HTR-8/SVneo (cell line): ENCODE data around the gene HLA-DPA1.
A peak's percentile ranks its signal among the peaks of the same experiment; 100 is the strongest.
"Not testable (repeated sequence)": the region's sequence is repeated elsewhere in the genome, so short reads cannot be mapped to it uniquely, and the experiment has no call there.

Experiments
- DNase-seq: peaks from one replicate; pipeline ENCODE4 v3.0.0; 2011; ENCODE audit warnings: low spot score, mixed read lengths; ENCODE audit not compliant: insufficient read length
- FAIRE-seq: peaks from 2 replicates; lab custom pipeline; 2011; peaks lifted over from hg19 to GRCh38; lab: Jason Lieb, UNC

The HLA-DPA1 gene

DNA sequence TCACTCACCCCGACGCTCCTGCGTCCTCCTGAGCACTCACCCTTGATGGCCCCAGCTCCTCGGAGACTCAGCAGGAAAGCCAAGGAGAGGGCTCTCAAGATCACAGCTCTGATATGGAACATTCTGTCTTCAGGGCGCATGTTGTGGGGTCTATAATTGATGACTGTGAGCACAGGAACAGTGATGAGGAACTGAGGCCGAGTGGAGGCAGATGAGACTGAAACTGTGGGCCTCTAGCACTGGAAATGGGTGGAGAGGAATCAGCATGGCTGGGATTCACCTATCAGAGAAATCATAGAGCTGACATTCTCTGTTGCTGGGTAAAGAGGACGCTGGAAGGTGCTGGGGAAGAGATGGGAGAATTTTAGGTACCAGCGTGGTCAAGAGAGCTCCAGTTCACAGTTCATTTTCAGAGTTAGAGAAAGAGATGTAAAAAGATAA is at the start of gene HLA-DPA1:
TSS of gene HLA-DPA1 (minus strand) at position 219 of the 441 bp plus-strand sequence.
- no peak for DNase-seq
- FAIRE-seq = no peak

DNA sequence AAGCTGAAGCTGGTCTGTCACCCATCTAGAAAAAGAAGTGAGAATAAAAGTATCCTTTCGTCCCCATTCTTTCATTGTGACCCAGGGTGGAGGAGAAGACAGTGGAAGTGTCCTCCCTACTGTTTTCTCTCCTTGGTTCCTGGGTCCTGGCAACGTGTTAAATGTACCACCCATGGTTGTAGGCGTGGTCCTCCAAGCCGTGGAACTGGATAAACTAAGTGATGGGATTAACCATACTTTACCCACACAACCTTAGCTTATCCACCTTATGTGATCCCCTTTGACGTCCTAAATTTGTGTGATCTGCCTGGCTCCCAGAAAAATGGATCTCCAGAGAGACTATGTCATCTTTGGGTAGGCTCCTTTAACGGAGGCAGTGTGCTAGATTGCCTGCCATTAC is 49.7 kb upstream of the HLA-DPA1 start:
- FAIRE-seq (no peak), DNase-seq (no peak)

DNA sequence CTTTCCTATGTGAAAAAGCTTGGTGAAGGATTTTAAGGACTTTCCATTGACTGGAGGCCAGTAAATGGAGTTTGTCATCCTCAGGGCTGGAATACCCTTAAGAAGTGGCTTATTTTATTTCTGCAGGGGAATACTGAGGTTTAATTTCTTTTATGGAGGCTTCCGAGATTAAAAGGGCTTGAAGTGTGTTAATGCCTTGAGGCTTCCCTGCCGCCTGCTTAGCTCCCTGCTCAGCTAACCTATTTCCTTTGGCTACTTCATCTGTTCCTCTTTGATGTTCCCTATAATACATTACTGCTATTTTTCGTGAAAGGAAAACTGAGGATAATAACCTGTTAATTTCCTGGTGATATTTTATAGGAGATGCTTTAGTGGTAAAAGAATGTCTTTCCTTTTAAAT is 46.6 kb upstream of the HLA-DPA1 start:
- DNase-seq (no peak), FAIRE-seq (no peak)

DNA sequence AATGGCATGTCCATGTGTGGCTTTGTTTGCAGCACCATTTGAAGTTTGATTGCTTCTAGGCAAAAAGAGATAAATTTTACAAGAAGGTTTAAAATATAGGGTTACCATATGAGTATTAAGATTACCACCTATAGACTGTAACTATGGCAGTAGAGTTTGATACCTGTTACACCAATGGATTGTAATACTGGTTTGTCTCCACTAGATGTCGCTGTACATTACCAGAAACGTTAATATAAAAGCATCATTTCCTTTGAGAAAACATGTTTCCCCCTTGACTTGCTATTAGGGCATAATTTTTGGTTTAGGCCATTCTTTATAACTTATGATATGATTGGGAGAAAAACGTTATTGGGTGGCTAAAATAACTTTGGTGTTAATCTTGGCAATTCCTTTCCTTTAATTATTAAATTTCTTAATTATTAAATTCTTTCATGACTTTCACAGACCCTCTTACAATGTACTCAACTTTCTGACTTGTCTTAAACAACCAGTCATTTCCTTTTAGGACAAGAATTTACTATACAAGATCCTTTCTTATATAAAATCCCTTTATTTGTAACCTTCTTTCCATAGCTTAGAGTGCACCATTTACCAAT is 45.2 kb upstream of the HLA-DPA1 start:
- DNase-seq = peak; percentile 15
- no peak for FAIRE-seq

DNA sequence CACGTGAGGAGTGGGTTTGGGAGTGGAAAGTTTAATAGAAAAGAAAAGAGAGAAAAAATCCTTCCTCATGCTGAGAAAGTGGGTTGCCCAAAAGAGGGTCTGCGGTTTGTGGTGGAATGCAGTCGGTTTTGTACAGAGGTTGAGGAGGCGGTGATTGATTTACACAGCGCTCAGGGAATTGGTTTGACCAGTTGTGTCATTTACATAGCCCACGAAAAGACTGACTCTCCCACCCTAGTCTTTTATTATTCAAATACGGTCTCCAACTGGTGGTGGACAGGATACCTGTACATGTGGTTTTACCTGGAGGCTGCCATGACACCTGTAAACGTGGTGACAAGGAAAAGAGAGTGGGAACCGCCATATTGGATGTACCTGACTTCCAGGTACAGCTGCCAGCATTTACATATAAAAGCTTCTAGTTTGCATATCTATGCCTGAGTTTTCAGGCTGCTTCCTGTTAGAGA is 44.4 kb upstream of the HLA-DPA1 start:
- FAIRE-seq (no peak), DNase-seq (no peak)

DNA sequence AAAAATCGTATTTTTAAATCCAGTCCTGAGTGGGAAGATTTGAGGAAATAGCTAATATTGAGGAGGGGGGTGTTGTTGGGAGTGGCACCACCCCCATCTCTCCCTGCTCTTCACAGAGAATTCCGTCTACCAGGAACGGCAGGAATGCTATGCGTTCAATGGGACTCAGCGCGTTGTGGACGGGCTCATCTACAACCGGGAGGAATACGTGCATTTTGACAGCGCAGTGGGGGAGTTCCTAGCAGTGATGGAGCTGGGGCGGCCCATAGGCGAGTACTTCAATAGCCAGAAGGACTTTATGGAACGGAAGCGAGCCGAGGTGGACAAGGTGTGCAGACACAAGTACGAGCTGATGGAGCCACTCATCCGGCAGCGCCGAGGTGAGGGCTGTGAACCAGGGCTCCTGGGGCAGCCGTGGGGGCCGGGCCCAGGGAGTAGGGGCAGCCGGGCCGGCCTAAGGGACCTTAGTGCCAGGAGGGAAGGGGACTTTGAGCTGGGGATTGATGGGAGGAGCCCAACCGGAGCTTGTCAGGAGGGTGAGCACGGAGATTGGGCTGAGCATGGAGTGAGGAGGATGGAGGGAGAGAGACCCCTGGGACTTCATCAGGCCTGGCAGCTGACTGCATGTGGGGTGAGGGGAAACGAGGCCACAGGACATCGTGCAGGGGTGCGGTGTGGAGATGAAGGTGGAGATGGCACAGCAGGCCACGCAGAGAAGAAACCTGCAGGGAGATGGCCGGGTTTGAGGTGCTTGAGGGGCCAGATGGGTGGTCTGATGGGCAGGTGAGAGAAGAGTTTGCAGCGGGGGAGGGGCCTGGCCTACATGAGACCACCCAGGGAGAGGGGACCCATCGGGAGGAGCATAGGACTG is 43.6 kb upstream of the HLA-DPA1 start:
- DNase-seq = no peak
- FAIRE-seq = no peak

DNA sequence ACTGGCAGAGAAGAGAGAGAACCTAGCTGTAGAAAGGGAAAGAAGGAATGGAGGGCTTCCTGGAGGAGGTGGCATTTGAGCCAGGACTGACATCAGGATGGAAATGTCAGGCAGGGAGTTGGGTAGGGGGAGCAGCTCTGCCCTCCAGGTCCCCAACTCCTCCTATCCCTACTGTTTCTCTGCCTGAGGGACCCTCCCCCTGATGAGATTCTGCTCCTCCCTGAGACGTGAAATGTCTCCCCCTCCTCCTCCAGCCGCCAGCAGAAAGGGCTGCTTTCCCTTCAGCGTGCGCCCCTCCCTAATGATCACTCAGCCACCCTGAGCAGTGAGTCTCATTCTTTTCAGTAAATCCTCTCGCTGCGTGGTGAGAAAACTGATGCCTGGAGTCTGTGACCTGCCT is 43.0 kb upstream of the HLA-DPA1 start:
- FAIRE-seq (no peak), DNase-seq (no peak)

DNA sequence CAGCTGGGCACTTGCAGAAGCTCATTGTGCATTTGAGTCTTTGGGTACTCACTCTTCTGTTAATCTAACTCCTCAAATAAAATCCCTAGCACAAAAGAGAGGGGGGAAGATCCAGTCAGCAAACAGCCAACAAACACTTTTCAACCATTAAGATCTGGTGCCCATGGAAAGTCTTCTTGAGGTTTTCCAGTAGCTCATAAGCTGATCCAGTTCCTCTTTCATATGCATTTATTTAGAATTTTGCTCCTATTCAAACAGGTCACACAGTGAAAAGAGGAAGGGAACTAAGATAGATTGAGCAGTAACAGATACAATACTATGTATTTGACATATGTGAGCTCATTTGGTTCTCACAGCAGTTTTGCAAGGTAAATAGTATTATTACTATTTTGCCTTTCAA is 41.0 kb upstream of the HLA-DPA1 start:
- FAIRE-seq (no peak), DNase-seq (no peak)

DNA sequence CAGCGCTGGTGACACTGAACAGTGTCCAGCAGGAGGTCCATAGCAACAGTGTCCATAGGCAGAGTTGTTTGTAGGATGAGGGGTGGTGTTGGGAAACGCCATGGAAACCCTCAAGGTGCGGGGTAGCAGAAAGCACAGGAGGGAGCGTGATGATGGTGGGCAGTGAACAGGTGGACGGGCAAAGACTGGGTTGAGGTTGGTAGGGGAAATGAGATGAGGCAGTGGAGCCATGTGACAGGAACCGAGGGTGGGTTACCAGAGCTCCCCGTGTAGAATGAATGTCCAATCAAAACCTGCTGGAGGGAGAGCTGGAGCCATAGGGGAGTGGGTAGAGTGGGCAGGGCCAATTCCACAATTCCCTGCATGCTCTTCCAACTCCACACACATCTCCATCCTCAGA is 40.3 kb upstream of the HLA-DPA1 start:
- no peak for DNase-seq
- FAIRE-seq = no peak

DNA sequence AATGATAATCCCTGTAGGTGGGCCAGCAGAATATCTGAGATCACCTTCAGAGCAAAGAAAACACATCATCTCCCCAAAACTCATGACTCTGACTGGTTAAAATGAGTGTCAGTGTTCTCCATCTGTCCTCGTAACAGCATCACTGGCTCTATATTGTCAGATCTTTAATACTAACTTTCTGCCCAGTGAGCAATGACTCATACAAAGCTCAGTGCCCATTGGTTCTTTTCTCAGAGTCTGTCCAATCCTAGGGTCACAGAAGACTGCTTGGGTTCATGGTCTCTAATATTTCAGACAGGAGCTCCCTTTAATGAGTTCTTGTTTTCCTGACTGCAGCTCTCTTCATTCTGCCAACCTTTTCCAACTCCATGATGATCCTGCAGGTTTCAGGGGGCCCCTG is 38.7 kb upstream of the HLA-DPA1 start:
- peak; percentile 42 for FAIRE-seq

DNA sequence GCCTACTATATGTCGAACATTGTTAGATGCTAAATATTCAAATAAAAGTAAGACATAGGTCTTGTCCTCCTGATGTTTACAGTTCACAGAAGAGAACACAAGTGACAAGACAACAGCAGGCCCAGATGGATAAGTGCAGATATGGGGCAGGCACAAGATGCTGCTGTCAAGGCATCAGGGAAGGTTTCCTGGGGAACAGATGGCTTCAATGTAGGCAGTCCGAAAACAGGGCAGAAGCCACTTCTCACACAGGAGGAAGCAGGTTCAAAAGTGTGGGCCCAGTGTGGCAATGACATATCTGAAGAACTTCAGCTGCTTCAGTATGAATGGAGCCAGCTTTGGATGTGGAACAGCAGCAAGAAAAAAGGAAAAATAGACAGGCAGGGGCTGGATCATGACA is 34.9 kb upstream of the HLA-DPA1 start:
- DNase-seq (no peak), FAIRE-seq (no peak)

More for the DNA sequence above, 38.7 kb upstream of the HLA-DPA1 start:
- DNase-seq = peak; percentile 72

DNA sequence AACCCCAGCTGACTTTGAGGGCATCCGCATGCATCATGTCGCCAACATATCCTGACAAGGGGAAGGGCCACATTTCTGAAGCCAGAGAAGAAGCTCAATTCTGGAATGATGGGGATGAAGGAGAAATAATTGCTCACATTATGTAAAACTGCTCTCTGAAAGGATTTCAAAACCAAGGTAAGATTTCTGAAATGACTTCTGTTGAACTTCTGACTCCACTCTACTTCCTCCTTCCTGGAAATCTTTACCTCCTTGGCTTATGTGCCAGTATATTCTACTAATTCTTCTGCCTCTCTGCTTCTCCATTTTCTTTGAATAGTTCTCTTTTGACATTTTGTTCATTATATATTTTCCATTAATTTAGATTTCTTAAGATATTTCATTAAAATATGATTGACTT is 34.2 kb upstream of the HLA-DPA1 start:
- DNase-seq (no peak), FAIRE-seq (no peak)

DNA sequence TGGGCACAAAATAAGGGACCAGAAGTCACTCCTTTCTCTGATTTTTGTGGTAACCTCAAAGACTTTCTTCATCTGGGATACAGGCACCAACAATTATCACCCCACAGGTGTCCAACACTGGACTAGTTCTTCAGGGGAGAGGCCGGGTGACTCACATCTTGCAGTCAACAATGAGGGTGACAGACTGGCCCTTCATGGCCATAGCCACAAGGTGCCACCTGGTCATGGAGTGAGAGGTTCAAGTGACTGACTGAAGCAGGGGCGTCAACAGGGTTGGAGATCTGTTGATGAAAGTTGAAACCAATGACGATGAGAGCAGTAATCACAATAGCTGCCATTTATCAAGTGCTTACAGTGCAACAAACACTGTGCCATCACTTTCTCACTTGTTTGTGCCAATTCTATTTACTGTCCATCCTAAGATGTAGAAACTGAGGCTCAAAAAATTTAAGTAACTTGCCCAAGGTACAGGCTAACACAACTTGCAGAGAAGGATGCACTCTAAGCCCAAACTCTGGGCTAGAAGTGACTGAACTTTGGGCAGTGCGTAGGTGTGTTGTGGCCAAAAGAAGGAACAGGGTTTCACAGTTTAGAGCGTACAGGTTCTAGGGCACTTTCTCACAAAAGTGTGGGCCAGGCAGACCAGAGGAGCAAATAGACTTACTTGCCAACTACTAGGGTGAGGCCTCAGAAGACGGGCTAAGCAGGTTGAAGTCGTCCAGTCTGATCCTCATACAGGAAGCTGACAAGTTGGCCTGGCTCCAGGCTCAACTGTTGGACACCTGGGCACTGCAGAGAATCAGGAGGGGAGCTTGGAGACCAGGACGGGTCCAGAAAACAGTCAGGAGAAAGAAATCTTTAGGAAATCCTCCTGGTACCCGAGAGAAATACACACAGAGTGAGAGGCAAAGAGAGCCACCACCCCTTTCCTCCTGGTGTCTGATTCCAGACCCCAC is 32.7 kb upstream of the HLA-DPA1 start:
- DNase-seq (no peak), FAIRE-seq (no peak)

DNA sequence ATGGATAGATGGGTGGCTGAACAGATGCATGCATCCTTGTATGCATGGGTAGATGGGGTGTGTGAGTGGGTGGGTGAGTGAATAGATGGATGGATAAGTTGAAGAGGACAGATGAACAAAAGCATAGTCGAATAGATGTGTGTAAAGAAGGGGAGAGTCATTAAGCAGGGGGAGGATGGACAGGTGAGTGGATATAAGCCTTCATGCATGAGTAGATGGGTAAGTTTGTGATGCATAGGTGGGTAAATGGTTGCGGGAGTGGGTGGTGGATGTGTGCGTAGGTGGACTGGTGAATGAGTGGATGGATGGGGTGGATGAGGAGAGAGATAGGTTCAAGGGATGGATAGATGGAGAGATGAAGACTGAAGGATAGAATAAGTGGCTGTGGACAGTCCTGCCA is 31.9 kb upstream of the HLA-DPA1 start:
- FAIRE-seq (no peak), DNase-seq (no peak)

DNA sequence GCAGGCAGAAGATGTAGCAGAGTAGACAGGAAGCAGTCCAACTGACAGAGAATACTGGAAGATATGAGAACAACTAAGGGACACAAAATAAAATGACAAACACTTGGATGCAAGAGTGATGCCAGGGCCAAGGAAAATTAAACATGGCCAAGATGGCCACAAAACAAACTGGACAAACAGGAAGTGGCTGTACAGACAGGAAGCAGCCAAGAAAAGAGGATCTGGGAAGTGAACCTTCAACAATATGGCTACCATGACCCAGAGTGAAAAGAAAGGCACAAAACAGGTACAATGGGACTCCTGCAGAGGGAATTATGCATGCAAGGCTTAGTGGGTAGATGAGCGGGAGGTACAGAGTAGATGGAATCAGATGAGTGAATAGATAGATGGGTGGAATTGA is 31.4 kb upstream of the HLA-DPA1 start:
- no peak for FAIRE-seq
- no peak for DNase-seq

DNA sequence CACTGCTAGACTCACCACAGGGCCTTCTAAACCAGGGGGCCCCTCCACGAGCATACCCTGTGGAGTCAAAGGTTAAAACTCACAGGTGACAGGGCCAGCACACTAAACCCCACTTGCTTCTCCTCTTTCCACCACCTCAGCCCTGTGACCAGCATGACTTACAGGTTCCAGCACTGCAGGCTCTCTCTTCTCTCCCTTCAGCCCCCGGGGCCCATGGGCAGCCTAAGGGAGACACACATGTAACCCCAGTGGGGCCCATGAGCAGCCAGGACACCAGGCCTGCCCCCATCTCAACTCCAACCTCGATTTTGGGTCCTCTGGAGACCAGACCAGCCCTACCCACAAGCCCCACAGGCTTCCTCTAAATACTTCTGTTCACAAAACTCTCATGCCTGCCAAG is 30.3 kb upstream of the HLA-DPA1 start:
- DNase-seq (no peak), FAIRE-seq (no peak)

DNA sequence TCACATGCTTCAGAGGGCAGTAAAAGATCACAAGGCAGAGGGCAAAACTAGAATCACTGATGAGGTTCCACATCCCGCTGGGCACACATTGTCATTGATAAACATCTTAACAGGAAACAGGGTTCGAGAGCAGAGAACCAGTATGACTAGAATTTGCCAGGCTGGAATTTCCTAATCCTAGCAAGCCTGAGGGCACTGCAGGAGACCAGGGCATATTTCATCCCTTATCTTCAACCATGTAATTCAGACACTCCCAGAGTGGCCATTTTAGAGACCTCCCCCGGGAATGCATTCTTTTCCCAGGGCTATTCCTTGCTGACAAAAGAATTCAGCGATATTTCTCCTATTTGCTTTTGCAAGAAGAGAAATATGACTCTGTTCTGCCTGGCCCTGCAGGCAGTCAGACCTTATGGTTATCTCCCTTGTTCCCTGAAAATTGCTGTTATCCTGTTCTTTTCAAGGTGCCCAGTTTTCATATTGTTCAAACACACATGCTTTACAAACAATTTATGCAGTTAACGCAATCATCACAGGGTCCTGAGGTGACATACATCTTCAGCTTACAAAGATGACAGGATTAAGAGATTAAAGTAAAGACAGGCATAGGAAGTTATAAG is 27.8 kb upstream of the HLA-DPA1 start:
- not testable (repeated sequence) for FAIRE-seq, DNase-seq

DNA sequence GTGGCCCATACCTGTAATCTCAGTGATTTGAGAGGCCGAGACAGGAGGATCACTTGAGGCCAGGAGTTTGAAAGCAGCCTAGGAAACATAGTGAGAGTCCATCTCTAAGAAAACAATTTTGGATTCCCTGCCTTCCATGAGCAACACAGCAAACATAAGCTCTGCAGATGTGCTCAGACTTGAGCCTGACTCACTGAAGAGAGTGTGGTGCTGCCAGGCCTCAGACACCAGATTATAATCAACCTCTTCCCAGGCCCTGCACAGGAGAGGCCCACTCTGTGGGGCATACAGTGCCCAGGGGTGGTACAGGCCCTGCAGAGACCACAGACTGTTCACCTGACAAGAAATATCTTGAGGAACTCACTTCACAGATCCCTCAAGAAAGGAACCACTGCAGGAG is 22.2 kb upstream of the HLA-DPA1 start:
- DNase-seq = no peak
- FAIRE-seq = no peak

DNA sequence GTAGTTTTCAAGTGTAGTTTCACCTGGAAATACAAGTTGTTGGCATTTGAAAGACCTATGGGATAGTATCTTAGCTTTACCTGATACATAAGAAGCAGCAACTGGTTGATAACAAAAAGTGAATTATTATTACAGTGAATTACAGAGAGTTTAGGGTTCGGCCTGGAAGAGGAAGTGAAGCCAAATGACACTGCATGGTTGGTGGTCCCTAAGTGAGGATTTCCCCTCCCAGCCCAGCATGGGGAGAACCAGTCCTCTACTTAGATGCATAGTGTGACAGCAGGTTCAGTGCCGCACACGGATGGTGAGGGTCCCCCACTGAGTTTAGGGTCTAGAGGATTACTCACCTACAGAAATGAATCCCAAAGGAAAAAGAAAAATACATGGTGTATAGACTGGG is 20.4 kb upstream of the HLA-DPA1 start:
- FAIRE-seq (no peak), DNase-seq (no peak)

DNA sequence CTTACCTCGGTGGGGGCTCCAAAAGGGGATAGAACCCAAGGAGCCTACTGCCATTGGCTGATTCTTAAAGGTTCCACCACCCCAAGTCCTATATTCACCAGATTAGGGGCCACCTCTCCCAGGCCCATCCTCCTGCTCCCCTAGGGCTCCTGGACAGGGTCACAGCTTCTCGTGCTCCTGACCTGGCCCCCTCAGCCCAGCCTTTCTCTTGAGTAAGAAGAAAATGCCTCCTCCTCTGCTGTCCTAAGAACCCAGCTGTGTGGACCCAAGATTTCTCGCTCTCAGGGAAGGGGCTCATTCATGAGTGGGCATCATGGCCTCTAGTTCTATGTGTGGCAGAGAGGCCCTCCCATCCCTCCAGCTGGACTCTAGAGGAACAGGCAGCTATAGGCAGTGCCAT is 18.9 kb upstream of the HLA-DPA1 start:
- DNase-seq (no peak), FAIRE-seq (no peak)
